ENCODE measurements around the gene DYNC2H1. TPM values are rescaled to one million over a fixed set of nuclear protein-coding genes. Genes with fewer than 3 reads are reported as not detected.
A peak's percentile ranks its signal among the peaks of the same experiment; 100 is the strongest.

The DYNC2H1 gene, protein sequence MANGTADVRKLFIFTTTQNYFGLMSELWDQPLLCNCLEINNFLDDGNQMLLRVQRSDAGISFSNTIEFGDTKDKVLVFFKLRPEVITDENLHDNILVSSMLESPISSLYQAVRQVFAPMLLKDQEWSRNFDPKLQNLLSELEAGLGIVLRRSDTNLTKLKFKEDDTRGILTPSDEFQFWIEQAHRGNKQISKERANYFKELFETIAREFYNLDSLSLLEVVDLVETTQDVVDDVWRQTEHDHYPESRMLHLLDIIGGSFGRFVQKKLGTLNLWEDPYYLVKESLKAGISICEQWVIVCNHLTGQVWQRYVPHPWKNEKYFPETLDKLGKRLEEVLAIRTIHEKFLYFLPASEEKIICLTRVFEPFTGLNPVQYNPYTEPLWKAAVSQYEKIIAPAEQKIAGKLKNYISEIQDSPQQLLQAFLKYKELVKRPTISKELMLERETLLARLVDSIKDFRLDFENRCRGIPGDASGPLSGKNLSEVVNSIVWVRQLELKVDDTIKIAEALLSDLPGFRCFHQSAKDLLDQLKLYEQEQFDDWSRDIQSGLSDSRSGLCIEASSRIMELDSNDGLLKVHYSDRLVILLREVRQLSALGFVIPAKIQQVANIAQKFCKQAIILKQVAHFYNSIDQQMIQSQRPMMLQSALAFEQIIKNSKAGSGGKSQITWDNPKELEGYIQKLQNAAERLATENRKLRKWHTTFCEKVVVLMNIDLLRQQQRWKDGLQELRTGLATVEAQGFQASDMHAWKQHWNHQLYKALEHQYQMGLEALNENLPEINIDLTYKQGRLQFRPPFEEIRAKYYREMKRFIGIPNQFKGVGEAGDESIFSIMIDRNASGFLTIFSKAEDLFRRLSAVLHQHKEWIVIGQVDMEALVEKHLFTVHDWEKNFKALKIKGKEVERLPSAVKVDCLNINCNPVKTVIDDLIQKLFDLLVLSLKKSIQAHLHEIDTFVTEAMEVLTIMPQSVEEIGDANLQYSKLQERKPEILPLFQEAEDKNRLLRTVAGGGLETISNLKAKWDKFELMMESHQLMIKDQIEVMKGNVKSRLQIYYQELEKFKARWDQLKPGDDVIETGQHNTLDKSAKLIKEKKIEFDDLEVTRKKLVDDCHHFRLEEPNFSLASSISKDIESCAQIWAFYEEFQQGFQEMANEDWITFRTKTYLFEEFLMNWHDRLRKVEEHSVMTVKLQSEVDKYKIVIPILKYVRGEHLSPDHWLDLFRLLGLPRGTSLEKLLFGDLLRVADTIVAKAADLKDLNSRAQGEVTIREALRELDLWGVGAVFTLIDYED (N-terminal part only)
- total RNA-seq = 39.0 and 44.9 TPM in 2 replicates

DNA sequence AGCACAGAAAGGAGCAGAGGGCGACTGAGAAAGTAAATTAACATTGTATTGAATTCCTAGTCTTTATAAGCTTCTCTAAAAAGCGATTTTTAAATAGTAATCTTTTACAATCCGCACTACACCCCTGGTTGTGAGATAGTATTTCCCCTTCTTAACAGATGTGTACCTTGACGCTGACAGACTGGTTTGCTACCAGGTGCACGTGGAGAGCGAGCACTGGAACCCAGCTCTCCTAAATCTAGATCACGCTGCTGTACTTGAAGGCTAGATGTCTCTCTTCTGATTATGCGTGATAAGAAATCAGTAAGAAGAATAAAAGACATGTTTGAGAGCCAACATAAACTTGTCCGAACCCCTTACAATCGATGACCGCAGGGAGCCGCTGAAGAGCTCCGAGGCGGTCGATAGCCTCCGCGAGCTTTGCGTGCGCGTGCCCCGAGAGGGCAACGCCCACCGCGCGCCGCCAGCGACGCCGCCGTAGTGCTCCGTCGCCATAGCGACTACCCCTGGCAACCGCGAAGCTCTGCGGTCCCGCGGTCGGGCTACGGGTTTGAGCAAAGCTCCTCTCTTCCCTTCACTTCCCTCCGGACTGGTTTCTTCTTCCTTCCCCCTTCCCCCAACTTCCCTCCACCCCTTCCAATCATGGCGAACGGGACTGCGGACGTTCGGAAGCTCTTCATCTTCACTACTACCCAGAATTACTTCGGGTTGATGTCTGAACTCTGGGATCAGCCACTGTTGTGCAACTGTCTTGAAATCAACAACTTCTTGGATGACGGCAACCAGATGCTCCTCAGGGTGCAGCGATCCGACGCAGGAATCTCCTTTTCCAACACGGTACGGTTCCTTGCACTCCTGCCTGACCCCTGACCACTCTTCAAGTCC lies at the start of gene DYNC2H1:
Gene DYNC2H1 (plus strand): TSS at position 494 of the 885 bp plus-strand sequence. CDS start 149 bp downstream, at position 643.
- peak within 1 kb of the TSS; percentile 74 for H3K4me3 ChIP-seq (ENCODE audit: low read depth, low read length)

GRCh38 chr11:103061656-103062055 lies 47.6 kb upstream of the DYNC2H1 start:
- TF ChIP-seq, protein P1, sequence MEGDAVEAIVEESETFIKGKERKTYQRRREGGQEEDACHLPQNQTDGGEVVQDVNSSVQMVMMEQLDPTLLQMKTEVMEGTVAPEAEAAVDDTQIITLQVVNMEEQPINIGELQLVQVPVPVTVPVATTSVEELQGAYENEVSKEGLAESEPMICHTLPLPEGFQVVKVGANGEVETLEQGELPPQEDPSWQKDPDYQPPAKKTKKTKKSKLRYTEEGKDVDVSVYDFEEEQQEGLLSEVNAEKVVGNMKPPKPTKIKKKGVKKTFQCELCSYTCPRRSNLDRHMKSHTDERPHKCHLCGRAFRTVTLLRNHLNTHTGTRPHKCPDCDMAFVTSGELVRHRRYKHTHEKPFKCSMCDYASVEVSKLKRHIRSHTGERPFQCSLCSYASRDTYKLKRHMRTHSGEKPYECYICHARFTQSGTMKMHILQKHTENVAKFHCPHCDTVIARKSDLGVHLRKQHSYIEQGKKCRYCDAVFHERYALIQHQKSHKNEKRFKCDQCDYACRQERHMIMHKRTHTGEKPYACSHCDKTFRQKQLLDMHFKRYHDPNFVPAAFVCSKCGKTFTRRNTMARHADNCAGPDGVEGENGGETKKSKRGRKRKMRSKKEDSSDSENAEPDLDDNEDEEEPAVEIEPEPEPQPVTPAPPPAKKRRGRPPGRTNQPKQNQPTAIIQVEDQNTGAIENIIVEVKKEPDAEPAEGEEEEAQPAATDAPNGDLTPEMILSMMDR (IDR thresholded peaks at IDR 0.05; ENCODE audit: insufficient read depth, low read depth, low read length) = no peak
- no peak for DNase-seq (ENCODE audit: low read depth)
- no peak overlapping the region for H3K4me3 ChIP-seq (ENCODE audit: low read depth, low read length)

More for the DNA sequence above, at the start of gene DYNC2H1:
- TF ChIP-seq, protein P1 (IDR thresholded peaks at IDR 0.05; ENCODE audit: insufficient read depth, low read depth, low read length) = peak; percentile 58
- peak; percentile 93 for DNase-seq (ENCODE audit: low read depth)

- DNase-seq (ENCODE audit: low read depth) = no peak
- H3K4me3 ChIP-seq (ENCODE audit: low read depth, low read length) = no peak overlapping the region
- TF ChIP-seq, protein P1 (IDR thresholded peaks at IDR 0.05; ENCODE audit: insufficient read depth, low read depth, low read length) = no peak
Observed at GRCh38 chr11:103067118-103067517, 42.1 kb upstream of the DYNC2H1 start.

DNA sequence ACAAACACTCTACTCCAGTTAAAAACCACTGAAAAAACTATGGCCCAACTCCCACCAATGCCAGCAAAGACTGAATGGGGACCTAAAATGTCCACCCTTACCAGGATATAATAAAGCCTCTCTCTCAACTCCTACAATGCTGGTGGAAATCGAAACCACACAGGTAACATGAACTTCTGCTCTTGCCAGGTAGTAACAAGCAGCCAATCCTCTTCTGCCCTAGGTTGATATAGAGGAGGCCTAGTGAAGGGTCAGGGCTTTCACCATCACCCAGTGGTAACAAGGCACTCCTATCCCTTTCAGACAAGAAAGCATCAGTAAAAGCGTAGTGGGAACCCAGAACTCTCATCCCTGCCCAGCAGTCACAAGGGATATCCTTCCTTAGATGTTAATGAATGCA lies 39.9 kb upstream of the DYNC2H1 start:
- TF ChIP-seq, protein P1 (IDR thresholded peaks at IDR 0.05; ENCODE audit: insufficient read depth, low read depth, low read length) = no peak
- DNase-seq (ENCODE audit: low read depth) = no peak
- no peak overlapping the region for H3K4me3 ChIP-seq (ENCODE audit: low read depth, low read length)

- TF ChIP-seq, protein P1 (IDR thresholded peaks at IDR 0.05; ENCODE audit: insufficient read depth, low read depth, low read length) = no peak
- no peak overlapping the region for H3K4me3 ChIP-seq (ENCODE audit: low read depth, low read length)
- DNase-seq (ENCODE audit: low read depth) = no peak
Observed at GRCh38 chr11:103070142-103070541, 39.1 kb upstream of the DYNC2H1 start.
